ENCODE data around the gene MRTFB. TPM values are rescaled to one million over a fixed set of nuclear protein-coding genes. Genes with fewer than 3 reads are reported as not detected.

The MRTFB gene
- total and polyA plus RNA-seq, 2 donors (not counting 3 experiments of a cell fraction or from before 2014, with no cell fraction given) = 19.6 to 49.5 TPM

GRCh38 chr16:14196011-14196410 lies 124.9 kb downstream of the MRTFB start:
- no peaks in the 10 kb centered on the region for H3K27me3 ChIP-seq (ENCODE audit: control insufficient read depth in 2 of 2, insufficient read depth in 2 of 2, low read length in 2 of 2)
- H4K20me1 ChIP-seq (replicated peaks; ENCODE audit: control insufficient read depth, extremely low read depth, insufficient read depth, low read length) = no peaks in the 10 kb centered on the region
- no peak overlapping the region for H3K4me3 ChIP-seq (replicated peaks in 1 of 3; ENCODE audit: insufficient read depth in 1 of 3, low read depth in 1 of 3, low read length in 3 of 3)
- TF ChIP-seq GATA2 (IDR thresholded peaks at IDR 0.05; ENCODE audit: insufficient read depth, insufficient read length, low read depth, low read length) = no peak
- no peak for TF ChIP-seq FOS (IDR thresholded peaks at IDR 0.05; ENCODE audit: borderline replicate concordance, insufficient read depth, low read length)
- no peak for TF ChIP-seq EZH2 (IDR thresholded peaks at IDR 0.05; ENCODE audit: borderline replicate concordance, low read depth, low read length, severe bottlenecking)
- TF ChIP-seq MAX (IDR thresholded peaks at IDR 0.05; ENCODE audit: insufficient read depth, insufficient read length) = no peak
- TF ChIP-seq MYC (IDR thresholded peaks at IDR 0.05; ENCODE audit: low read depth, low read length) = no peak
- TF ChIP-seq CTCF (IDR thresholded peaks at IDR 0.05; ENCODE audit: extremely low read depth in 1 of 2, insufficient read depth in 1 of 2, low read depth in 1 of 2, low read length in 2 of 2) = no peak
- TF ChIP-seq POLR2A (IDR thresholded peaks at IDR 0.05; ENCODE audit: low read depth, low read length) = no peak
- TF ChIP-seq POLR2AphosphoS5 (IDR thresholded peaks at IDR 0.05; ENCODE audit: insufficient read depth, low read depth, low read length) = no peak
- no peak for TF ChIP-seq JUN (IDR thresholded peaks at IDR 0.05; ENCODE audit: borderline replicate concordance, insufficient read depth, insufficient read length, low read depth)
- FAIRE-seq = peak; percentile 74
- no peaks in the 10 kb centered on the region for H3K79me2 ChIP-seq (ENCODE audit: control insufficient read depth, insufficient read depth, low read length)
- peak; percentile 62 for DNase-seq (ENCODE audit: low read depth, low spot score)
- H3K9ac ChIP-seq (replicated peaks; ENCODE audit: extremely low read depth, insufficient read depth, low read length) = peak overlapping the region; percentile 38
- no peaks in the 10 kb centered on the region for H3K36me3 ChIP-seq (ENCODE audit: control insufficient read depth in 2 of 2, extremely low read depth in 1 of 2, insufficient read depth in 2 of 2, low read length in 2 of 2)
- peak overlapping the region; percentile 61 for H3K4me2 ChIP-seq (ENCODE audit: insufficient read depth, low read length)
- H3K9me1 ChIP-seq (replicated peaks; ENCODE audit: control insufficient read depth, extremely low read depth, insufficient read depth, low read length) = no peaks in the 10 kb centered on the region
- BruUV-seq (replicated peaks) = no TSS peak
- peak overlapping the region; percentile 48 for H3K27ac ChIP-seq (ENCODE audit: insufficient read depth, low read depth, low read length)
- POLR2A ChIA-PET = interaction anchor here (0.7 to 1.2 kb wide), 2 partner anchors 12 to 87 kb away, joined by 4 to 5 read pairs; no protein-coding TSS in a partner anchor
- dilution Hi-C loops (cut with MboI; ENCODE audit: extremely low pct_ligation_motif_present, low sequenced_read_pairs) = no loop called here
- no peaks in the 10 kb centered on the region for H3K9me3 ChIP-seq (replicated peaks; ENCODE audit: control insufficient read depth, insufficient read depth, low read length)
- H2AFZ ChIP-seq (ENCODE audit: low read depth, low read length) = peak overlapping the region; percentile 58
- CTCF ChIA-PET = interaction anchor here (0.8 to 1.9 kb wide), 8 partner anchors 10 to 272 kb away, joined by 3 to 17 read pairs (median 4); no protein-coding TSS in a partner anchor
- H3K4me1 ChIP-seq (ENCODE audit: control insufficient read depth, extremely low read depth, insufficient read depth, low read length) = peaks cover 18% of the 10 kb centered on the region
- intact Hi-C loops (cut with micrococcal nuclease) = loop anchor here (5.0 kb wide), 1 partner anchor 239 kb away; no protein-coding TSS in a partner anchor

Data from endothelial cell of umbilical vein (primary cell).